Measurements from ENCODE around the gene PACS2.

Gene PACS2

GRCh38 chr14:105375635-105376057 lies 61.1 kb downstream of the PACS2 start:
- DNase-seq = no peak

GRCh38 chr14:105376521-105377440 lies 62.2 kb downstream of the PACS2 start:
- DNase-seq = no peak

- no peak for DNase-seq
These were observed 63.1 kb downstream of the PACS2 start for GRCh38 chr14:105377555-105378182.

- no peak for DNase-seq
These were observed 63.7 kb downstream of the PACS2 start for GRCh38 chr14:105378199-105378598.

- DNase-seq = no peak
These were observed 64.5 kb downstream of the PACS2 start for GRCh38 chr14:105378873-105379685.

- no peak for DNase-seq
These were observed 65.4 kb downstream of the PACS2 start for GRCh38 chr14:105379946-105380345.

GRCh38 chr14:105380756-105381155 lies 66.2 kb downstream of the PACS2 start:
- no peak for DNase-seq

GRCh38 chr14:105381446-105382342 lies 67.1 kb downstream of the PACS2 start:
- DNase-seq = no peak

GRCh38 chr14:105382343-105383082 lies 68.0 kb downstream of the PACS2 start:
- no peak for DNase-seq

GRCh38 chr14:105383083-105383730 lies 68.7 kb downstream of the PACS2 start:
- DNase-seq = no peak

- no peak for DNase-seq
These were observed 69.6 kb downstream of the PACS2 start for GRCh38 chr14:105384041-105384557.

GRCh38 chr14:105384605-105385321 lies 70.2 kb downstream of the PACS2 start:
- no peak for DNase-seq

GRCh38 chr14:105385322-105385637 lies 70.7 kb downstream of the PACS2 start:
- DNase-seq = no peak

- no peak for DNase-seq
These were observed 71.3 kb downstream of the PACS2 start for GRCh38 chr14:105385698-105386365.

- DNase-seq = no peak
These were observed 72.3 kb downstream of the PACS2 start for GRCh38 chr14:105386581-105387529.

GRCh38 chr14:105387530-105387922 lies 73.0 kb downstream of the PACS2 start:
- DNase-seq = no peak

GRCh38 chr14:105388110-105388951 lies 73.8 kb downstream of the PACS2 start:
- no peak for DNase-seq
